Gastroesophageal sphincter (tissue), 3 donors: Measurements from ENCODE around the gene COQ8B.

Experiments
- EP300 ChIP-seq: sonication (generic); formaldehyde crosslinking; IDR thresholded peaks from one replicate; pipeline ENCODE4 v1.6.1; 2017; ENCODE audit warnings: antibody characterized with exemption, mild to moderate bottlenecking
- POLR2A ChIP-seq, 2 donors: fragments of 450-650 bp; IDR thresholded peaks; one replicate each; pipeline ENCODE4 v1.6.1; 2017; ENCODE audit warnings: antibody characterized with exemption in 2 of 2, mild to moderate bottlenecking in 2 of 2, moderate library complexity in 1 of 2
- POLR2AphosphoS5 ChIP-seq: sonication (generic); formaldehyde crosslinking; IDR thresholded peaks from one replicate; pipeline ENCODE4 v1.6.1; 2017; ENCODE audit warnings: antibody characterized with exemption
- TF ChIP-seq, protein P1 (sequence below), 4 experiments: fragments of 200-600 bp in 2 of 4; fragments of 450-650 bp in 2 of 4; sonication (generic) in 1 of 4; IDR thresholded peaks; one replicate each; pipeline ENCODE4 v1.5.1; 2017 to 2019; ENCODE audit warnings: antibody characterized with exemption in 4 of 4, mild to moderate bottlenecking in 2 of 4, moderate library complexity in 2 of 4

DNA sequence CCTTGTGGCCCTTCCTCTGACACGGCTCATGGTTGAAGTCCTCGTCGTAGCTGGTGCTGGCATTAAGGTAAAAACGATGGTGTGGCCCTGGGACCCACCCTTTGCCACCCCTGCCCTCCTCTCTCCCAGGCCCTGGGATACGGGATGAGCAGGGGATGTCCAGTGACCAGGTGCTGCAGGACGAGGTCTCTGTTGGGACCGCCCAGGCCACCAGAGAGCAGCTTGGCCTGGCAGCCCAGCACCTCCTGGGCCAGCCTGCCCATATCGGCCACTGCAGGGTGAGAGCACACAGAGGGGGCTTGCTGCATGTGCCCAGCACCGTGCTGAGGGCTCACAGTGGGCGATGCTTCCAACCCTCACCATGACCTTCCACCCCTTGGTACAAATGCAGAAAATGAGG lies 27.2 kb upstream of the COQ8B start:
- TF ChIP-seq, protein P1, sequence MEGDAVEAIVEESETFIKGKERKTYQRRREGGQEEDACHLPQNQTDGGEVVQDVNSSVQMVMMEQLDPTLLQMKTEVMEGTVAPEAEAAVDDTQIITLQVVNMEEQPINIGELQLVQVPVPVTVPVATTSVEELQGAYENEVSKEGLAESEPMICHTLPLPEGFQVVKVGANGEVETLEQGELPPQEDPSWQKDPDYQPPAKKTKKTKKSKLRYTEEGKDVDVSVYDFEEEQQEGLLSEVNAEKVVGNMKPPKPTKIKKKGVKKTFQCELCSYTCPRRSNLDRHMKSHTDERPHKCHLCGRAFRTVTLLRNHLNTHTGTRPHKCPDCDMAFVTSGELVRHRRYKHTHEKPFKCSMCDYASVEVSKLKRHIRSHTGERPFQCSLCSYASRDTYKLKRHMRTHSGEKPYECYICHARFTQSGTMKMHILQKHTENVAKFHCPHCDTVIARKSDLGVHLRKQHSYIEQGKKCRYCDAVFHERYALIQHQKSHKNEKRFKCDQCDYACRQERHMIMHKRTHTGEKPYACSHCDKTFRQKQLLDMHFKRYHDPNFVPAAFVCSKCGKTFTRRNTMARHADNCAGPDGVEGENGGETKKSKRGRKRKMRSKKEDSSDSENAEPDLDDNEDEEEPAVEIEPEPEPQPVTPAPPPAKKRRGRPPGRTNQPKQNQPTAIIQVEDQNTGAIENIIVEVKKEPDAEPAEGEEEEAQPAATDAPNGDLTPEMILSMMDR (IDR thresholded peaks at IDR 0.05): no peak
- TF ChIP-seq POLR2AphosphoS5: no peak
- no peak for TF ChIP-seq POLR2A (IDR thresholded peaks at IDR 0.05)
- no peak for TF ChIP-seq EP300
